Stimulated activated CD4-positive, alpha-beta T cell treated with anti-CD3 and anti-CD28 coated beads, Interleukin-1b, Interleukin-23, amount 100 ng/mL, for 48 hours (primary cell): ENCODE measurements around the gene CELSR1.
"Not testable (repeated sequence)": the region's sequence is repeated elsewhere in the genome, so short reads cannot be mapped to it uniquely, and the experiment has no call there.

Experiments used
- DNase-seq: peaks from one replicate; pipeline ENCODE4 v3.0.0-alpha.2; 2020

Gene CELSR1

DNA sequence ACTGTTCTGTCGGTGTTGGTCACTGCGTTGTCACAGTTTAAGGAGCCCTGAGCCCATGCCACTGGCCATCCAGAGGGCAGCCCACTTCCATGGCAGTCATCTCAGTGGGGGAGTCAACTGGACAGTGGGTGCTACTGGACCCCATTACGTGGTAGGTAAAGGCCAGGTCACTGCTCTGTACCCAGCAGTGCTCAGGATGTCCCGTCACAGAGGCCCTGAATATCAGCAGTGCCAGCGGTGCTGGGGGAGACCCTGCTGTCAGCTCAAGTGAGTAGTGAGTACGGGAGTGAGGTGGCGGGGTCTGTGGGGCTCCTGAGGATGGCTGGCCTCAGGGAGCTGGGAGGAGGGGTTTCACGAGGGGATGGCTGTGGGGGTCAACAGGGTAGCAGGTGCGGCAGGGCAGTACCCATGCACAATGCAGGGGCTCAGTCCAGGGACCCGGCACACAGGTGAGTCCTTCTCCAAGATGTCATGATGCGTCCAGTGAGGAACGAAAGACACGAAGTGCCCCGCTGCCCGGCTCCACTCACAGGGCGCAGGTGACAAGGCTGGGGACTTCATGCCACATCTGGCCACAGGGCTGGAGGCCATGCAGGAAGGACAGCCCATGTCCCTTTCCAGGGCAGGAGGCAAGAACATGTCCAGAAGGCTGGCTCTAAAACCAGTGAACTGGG, 27.9 kb downstream of the CELSR1 start:
- DNase-seq: no peak

DNA sequence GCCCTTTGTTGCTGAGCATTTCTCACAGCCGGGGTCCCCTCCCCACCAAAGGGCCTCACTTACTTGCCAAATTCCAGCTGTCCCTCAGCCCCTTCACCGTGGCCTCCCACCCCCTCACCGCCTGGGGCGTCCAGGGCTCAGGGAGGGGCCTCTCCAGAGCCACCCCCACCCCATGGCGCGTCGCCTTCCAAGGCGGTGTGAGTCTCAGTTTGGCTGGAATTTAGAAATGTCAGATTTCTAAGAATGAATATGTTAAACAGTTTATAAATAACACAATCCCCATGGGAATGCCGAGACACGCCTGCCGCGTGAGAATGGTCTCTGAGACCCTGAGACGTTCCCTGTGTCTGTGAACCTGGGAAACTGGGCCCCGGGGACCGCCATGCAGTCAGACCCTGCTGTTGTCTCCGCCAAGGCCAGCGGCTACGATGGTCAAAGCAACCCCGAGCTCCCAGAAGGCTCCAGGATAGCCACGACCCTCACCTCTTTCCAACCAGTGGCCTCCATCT, 28.9 kb downstream of the CELSR1 start:
- DNase-seq: no peak

DNA sequence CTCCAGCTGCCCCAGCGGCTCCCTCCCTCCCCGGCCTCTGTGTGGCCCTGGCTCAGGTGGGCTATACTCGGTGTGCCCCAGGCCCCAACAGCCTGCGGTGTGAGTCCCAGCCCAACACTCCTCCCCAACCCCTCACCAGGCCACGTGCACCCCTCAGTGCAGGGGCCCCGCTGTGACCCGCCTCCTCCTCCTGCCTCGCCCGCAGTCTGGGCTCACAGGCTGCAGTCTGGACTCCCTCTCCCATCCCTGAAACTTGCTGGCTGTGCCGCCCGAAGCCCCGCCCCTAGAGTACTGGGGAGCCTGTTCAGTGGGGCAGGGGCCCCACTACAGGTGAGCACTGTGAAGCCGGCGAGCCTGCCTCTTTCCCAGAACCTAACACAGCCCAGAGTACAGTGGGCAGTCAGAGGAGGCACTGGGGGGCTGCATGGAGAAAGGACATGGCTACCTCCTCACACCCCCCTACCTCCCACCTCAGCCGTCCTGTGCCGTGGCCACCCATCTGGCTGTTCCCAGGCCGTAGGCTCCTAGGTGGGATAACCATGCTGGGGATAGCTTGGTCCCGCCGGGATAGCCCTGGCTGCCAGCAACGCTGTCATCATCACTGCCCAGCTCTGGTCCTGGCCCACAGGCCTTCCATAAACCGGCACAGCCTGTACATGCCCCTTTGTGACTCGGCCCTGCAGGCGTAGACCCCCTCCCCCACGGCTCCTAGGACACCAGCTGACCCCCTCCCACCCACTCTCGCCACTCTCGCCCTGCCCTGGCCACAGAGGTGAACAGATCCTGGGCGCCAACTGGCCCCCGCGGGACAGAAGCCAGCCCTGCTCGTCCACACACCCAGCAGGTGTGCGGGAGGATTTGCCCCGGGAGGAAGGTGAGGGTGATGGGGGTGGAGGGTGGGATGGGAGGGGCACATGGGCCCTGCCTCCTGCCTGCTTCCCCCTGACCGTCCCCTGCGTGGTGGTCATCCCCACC, 29.7 kb downstream of the CELSR1 start:
- no peak for DNase-seq

DNA sequence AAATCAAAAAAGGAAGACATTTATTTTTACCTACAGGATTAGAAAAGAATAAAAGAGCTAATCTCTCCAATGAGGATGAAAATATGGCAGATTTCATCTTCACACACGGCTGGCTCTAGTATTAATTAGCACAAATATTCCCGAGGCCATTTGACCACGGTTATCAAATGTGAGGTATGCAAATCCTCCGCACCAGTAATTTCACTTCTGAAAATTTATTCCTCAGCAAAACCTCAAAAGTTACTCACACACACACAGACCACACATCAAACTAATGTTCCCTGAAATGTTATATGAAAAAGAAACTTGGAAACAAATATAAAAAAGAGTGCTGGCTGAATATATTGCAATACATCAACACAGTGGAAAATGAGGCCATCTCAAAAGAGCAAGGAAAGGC, 32.8 kb downstream of the CELSR1 start:
- no peak for DNase-seq

DNA sequence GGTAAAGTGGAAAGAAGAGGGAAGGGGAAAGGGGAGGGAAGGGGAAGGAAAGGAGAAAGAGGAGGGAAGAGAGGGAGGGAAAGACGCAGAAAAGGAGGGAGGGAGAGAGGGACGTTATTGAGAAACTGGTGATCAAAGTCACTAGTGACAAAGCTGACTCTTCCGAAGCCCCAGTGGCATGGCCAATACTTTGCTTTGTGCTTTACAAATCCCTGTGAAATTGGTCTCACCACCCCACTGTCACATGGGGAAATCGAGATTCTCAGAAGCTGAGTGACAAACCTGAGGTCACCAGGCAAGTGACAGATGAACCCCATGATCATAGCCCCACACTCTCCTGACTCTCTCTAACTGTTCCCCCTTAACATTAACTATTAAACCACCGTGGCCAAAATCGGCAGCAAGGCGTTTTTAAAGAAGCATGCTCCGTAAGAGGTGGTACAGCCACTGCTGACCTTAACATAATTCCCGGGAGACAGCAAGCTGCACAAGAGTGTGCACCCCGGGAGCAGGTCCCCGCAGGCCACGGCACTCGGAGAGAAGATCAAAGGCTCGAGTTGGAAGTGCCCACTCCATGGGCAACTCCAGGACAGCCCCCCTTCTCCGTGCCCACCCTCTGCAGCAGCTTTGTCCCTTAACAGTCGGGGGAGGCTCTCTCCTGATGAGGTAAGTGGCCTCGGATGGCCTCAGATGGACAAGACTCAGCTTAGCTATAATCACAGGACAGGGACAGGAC, 34.8 kb downstream of the CELSR1 start:
- DNase-seq: no peak

DNA sequence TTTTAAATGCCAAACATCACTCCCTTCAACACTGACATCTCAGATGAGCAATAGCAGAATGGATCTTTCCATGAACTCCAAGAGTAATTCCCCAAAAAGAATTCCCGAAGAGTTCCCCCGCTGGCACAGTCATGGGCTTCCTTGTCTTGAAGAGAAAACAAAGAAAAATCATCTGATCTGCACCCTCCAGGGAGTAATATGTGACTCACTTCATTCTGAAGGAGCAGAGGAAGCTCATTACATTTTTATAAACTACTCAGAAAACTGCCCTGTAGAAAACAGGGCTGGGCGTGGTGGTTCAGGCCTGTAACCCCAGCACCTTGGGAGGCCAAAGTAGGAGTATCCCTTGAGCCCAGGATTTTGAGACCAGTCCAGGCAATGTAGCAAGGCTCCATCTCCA, 35.7 kb downstream of the CELSR1 start:
- DNase-seq: no peak

DNA sequence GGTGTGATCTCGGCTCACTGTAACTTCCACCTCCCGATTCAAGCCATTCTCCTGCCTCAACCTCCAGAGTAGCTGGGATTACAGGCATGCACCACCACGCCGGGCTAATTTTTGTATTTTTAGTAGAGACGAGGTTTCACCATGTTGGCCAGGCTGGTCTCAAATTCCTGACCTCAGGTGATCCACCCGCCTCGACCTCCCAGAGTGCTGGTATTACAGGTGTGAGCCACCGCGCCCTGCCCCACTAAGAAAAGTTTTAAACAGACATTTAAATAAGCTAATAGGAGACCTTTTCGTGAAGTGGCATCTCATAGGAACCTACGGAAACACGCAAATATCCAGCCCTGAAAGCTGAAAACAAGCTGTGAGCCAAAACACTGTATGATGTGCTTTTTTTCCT, 36.2 kb downstream of the CELSR1 start:
- not testable (repeated sequence) for DNase-seq

DNA sequence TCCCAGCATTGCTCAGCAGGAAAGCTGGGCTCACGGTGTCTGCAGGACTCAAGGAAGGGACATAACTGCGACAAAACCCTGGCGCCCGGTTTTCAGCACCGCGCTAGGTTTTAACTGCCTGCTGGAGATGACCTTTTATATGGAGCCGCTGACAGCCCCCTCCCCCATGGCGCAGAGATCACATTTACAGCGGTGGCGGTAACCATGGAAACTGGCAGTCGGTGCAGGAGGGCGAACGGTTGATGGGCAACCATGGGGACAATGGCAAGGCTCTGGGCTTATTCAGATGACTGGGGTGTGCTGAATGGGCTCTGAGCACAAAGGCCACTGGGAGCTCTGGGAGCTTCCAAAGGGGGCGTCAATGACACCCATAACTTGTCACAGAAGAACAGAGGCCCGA, 37.2 kb downstream of the CELSR1 start:
- DNase-seq: no peak

DNA sequence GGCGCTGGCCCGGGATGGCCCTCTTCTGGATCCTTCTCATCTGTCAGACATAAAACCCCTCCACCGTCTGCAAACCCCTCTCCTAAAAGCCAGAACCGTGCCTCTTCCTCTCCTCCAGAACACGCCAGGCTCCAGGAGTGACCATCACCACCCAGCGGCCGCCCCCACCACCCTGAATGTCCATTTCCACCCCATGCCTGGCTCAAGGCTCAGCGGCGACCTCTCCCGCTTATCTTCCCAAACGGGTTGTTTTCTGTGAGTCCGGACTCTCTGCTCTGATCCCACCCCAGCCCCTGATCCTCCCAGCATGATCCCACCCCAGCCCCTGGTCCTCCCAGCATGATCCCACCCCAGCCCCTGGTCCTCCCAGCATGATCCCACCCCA, 37.6 kb downstream of the CELSR1 start:
- no peak for DNase-seq

DNA sequence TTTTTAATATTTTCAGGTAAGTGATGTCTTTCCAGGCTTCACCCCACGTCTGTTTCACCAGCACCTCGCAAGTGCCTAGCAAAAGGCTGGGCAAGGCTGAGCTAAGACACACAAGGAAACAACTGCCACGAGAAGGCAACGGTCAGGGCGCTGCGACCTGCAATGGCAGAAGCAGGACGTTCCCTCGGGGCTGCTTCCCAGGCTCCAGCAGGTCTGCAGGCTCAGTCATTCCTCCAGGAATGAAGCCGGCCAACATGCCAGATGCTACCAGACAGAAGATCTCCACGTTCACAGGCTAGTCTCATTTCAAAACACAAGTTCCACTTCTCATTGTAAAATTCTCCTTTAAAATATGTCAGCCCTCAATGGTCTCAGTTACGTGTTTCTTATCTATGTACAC, 45.5 kb downstream of the CELSR1 start:
- DNase-seq: no peak

DNA sequence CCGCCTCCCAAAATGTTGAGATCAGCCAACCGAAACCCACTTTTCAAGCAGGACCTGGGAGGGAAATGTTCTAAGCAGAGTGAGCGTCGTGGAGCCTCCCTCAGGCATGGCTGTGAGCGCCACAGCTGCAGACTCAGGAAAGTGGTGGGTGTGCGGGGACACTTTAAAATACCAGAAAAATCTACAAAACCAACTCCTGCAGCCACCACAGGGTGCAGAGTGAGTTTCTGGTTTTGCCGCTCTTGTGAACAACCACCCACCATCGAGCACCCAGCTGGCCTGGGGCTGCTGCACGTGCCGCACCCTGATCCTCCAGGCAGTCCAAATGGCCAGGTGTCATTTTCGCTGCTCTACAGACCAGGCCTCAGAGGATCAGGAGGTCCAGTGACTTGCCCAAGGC, 46.9 kb downstream of the CELSR1 start:
- no peak for DNase-seq

DNA sequence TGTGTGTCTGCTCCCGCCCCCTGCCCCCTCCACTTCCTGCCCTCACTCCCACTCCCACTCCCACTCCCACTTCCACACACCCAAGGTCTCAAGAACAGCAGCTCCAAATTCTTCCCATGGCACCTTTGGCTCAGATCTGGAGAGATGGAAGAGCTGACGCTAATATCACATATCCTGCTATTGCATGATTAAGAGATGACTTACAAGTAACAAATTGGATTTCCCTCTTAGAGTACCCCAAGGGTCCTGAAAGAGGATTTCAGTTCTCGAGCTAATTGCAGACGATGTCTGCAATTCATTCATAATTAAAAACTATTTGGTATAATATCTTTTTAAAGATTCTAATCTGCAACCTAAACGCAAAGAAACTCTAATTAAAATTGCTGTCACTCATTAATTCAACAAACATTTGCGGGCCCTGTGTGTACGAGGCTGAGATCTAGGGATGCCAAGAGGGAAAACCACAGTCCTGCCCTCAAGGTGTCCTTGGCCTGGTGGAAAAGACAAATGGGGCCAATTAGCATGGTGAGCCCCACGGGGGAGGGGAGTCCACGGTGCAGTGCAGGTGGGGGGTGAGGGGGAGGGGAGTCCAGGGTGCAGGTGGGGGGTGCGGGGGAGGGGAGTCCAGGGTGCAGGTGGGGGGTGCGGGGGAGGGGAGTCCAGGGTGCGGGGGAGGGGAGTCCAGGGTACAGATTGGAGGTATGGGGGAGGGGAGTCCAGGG, 50.3 kb downstream of the CELSR1 start:
- no peak for DNase-seq

DNA sequence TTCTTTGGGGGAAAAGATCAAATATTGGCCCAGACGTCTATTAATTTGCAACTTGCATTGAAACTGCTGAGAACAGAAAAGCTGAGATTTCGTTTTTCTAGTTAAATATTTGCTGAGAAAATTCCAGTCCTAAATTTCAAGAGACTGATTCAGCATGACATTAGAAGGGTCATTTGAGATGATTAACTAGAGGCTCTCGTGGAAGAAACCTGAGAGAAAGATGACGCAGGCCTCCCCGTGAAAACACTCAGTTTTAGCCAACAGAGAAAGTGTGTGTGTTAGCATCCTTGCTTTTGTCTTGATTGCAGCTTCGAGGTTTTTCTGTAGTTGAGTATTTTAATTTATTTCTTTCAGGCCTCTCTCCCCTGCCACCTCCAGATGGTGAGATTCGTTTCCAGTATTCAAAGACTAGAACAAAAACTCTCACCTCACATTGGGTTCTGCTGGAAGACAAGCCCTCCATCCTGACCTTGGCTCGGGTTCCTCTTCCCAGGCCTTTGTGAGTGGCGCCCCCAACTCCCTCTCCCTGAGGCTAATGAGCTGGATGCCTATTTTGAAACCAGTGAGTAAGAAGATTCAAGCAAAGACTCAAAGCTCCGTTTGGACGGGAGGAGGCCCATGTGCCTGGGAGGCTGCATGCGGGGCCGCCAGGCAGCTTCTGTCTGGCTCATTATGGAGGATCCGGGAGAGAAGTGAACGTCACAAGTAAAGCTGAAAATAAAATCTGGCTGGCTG, 52.4 kb downstream of the CELSR1 start:
- no peak for DNase-seq

DNA sequence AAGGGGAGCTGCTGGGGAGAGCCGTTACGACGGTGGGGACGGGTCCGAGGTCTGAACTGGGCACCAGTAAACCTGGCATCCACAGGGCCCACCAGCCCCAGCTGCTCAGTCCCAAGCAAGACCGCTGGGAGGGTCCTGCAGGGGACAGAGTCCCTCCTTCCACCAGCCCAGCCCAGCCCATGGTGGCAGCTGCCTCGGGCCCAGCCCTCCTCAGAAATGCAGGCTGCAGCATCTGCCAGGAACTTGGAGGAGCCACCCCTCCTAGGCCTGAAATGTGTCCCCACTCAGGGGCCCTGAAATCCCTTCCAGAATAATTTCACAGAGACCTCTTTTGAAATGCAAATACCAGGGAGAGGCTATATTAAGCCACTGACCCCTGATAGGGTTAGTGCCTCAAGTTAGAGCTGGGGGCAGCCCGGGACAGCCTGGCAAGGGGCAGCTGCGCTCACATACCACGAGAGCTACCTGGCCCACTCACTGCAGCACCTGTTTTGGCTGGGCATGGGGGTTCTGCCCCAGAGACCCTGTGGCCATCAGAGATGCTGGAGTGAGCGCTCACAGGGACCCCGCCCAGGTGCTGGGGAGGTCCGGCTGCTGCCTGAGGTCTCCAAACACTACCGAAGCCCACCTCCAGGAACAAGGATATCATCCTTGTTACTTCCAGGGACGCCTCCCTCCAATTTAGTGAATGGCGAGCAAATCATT, 53.1 kb downstream of the CELSR1 start:
- no peak for DNase-seq

DNA sequence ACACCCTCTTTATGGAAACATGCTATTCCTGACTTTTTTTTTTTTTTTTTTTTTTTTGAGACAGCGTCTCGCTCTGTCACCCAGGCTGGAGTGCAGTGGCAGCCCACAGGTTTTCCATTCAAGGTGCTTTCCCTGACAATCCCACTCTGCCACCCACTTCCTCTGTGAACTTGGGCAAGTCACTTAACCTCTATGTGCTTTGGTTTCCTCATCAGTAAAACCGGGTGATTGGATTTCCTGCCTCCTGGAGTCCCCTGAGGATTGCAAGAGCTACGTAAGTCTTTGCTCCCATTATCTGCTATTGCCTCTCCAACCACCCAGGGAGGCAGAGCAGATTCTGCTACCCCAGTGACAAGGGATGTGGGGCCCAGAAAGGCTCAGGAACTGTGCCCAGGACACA, 54.1 kb downstream of the CELSR1 start:
- DNase-seq: no peak

DNA sequence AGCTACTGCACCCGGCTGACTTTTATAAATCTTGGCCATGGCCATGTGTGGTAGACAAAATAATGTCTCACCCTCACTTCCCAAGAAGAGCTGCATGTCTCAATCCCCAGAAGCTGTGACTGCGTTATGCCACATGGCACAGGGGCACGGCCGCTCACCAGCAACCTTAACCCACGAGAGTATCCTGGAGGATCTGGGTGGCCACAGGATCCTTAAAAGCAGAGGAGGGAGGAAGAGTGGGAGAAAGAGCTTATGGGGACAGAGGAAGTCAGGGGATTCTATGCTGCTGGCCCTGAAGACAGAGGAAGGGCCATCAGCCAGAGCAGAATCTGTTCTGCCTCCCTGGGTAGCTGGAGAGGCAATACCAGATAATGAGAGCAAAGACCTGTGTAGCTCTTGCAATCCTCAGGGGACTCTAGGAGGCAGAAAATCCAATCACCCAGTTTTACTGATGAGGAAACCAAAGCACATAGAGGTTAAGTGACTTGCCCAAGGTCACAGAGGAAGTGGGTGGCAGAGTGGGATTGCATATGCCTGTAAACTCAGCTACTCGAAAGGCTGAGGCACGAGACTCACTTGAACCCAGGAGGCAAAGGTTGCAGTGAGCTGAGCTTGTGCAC, 55.3 kb downstream of the CELSR1 start:
- no peak for DNase-seq

DNA sequence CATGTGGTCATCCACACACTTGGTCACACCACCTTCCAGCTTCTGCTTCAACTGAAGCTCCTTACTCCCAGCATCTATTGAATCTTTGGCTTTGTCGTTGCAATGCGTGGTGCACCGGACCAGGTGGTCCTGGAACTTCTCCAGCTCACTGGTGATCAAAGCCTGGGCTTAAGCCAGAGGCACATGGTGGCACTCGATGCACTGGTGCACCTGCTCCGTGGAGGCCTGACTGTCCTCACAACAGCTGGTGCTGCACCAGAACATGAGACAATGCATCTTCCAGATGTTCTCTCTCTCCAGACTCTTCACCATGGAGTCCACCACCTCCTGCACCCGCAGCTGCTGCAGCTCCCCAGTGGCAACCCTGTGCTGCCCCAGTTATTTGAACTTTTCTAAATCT, 56.0 kb downstream of the CELSR1 start:
- DNase-seq: no peak

DNA sequence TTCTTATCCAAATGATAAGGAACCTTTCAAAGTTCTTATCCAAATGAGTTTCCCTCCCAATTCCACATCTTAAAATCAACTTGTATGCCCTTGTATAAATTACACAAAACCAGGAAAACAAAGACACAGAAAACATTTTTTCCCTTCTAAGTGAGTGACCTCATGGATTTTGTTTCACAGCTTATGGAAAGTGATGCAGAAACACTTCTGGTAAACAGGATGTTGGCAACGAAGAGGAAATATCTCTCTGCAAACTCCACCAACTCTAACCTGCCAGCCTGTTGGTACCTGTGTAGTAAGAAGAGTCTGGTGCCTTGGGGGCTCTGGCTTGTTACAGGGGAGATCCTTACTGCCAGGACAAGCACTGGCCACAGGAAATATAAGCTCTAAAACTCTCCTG, 57.0 kb downstream of the CELSR1 start:
- DNase-seq: no peak

DNA sequence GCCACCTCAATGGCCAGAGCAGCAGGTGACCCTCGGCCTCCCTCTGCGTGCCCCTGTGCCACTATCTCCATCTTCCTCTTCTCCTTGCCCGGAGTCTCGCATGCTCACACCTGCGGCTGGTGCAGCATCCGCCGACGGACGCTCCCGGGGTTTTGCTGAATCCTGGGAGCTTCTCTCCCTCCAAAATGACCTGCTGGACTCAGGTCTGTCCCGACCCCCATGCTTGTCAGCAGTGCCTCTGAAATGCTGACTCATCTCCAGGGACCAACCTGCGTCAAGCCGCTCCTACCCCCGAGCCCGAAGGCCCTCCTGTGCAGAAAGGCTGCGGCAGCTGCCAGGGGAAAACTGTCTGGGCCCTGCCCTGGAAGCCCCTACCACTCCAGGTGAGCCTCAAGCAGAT, 58.4 kb downstream of the CELSR1 start:
- DNase-seq: no peak

DNA sequence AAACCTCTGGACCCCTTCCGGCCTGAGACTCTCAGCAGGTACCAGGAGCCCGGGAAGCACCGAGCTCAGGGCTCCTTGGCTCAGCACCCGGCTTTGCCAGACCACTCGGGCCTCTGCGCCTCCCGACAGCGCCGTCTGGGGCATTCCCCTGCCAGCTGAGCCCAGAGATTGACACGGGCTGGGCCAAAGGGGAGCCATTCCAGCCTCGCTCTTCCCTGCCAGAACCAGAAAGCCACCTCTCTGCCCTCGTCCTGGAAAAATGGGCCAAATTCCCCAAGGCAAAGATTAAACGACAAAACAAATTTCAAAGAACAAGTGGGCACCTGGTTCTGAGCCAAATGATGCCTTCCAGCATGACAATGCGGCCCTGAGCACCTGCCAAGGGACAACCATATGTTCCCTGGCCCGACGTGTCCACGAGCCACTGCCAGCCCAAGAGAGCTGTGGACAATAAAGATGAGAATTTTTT, 59.3 kb downstream of the CELSR1 start:
- DNase-seq: no peak

DNA sequence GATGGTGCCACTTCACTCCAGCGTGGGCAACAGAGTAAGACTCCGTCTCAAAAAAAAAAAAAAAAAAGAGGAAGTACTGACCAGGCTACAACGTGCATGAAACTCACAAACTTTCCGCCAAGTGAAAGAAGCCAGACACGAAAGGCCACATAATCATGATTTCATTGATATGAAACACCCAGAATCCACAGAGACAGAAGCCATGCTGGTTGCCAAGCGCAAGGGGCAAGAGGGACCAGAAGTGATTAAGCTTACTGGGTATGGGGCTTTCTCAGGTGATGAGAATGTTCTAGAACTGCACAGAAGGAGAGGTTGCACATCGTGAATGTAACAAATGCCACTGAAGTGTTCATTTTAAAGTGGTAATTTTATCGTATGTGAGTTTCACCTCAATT, 60.9 kb downstream of the CELSR1 start:
- DNase-seq: peak; percentile 51
